Measurements from ENCODE around the gene TMEM8B. TPM values are rescaled to one million over a fixed set of nuclear protein-coding genes. Genes with fewer than 3 reads are reported as not detected.

Gene TMEM8B
- polyA plus RNA-seq, 1 donor from 2014 or later = 12.7 TPM

GRCh38 chr9:35909687-35910612, 80.9 kb downstream of the TMEM8B start:
- no peaks in the 10 kb centered on the region for H3K36me3 ChIP-seq (ENCODE audit: insufficient read depth, low read length)
- H3K9me3 ChIP-seq (ENCODE audit: low read length) = no peaks in the 10 kb centered on the region
- H3K4me3 ChIP-seq (ENCODE audit: low read length) = no peak overlapping the region
- no peaks in the 10 kb centered on the region for H4K20me1 ChIP-seq (ENCODE audit: insufficient read depth)
- no peaks in the 10 kb centered on the region for H3K79me2 ChIP-seq (replicated peaks; ENCODE audit: insufficient read depth, low read length)
- H2AFZ ChIP-seq (ENCODE audit: low read depth, low read length) = no peak overlapping the region
- TF ChIP-seq MXI1 (conservative IDR thresholded peaks at IDR 0.05; ENCODE audit: poor library complexity, severe bottlenecking) (no peak), TAF1 (IDR thresholded peaks at IDR 0.05; ENCODE audit: low read depth) (no peak), RAD21 (conservative IDR thresholded peaks at IDR 0.05) (no peak), REST (IDR thresholded peaks at IDR 0.05; ENCODE audit: borderline replicate concordance) (no peak), EZH2 (IDR thresholded peaks at IDR 0.05; ENCODE audit: borderline replicate concordance, insufficient read depth, low read length, poor library complexity, severe bottlenecking) (no peak), SMC3 (conservative IDR thresholded peaks at IDR 0.05; ENCODE audit: poor library complexity) (no peak), EP300 (conservative IDR thresholded peaks at IDR 0.05; ENCODE audit: poor library complexity, severe bottlenecking) (no peak), CTCF (IDR thresholded peaks at IDR 0.05; ENCODE audit: poor library complexity, severe bottlenecking) (no peak), POLR2AphosphoS5 (IDR thresholded peaks at IDR 0.05) (no peak)
- no peak overlapping the region for H3K27ac ChIP-seq (ENCODE audit: low read length)
- no peaks in the 10 kb centered on the region for H3K27me3 ChIP-seq (ENCODE audit: insufficient read depth, low read depth, low read length)
- no peak overlapping the region for H3K4me2 ChIP-seq (ENCODE audit: low read length)
- no peaks in the 10 kb centered on the region for H3F3A ChIP-seq (ENCODE audit: insufficient read depth, low read length, poor library complexity, severe bottlenecking)
- no peak overlapping the region for H3K9ac ChIP-seq (ENCODE audit: low read length)
- H3K9me2 ChIP-seq (ENCODE audit: insufficient read depth, low read length) = no peaks in the 10 kb centered on the region

GRCh38 chr9:35910613-35911359, 81.8 kb downstream of the TMEM8B start:
- H3K9ac ChIP-seq (ENCODE audit: low read length) = no peak overlapping the region
- no peaks in the 10 kb centered on the region for H4K20me1 ChIP-seq (ENCODE audit: insufficient read depth)
- H3K9me3 ChIP-seq (ENCODE audit: low read length) = no peaks in the 10 kb centered on the region
- TF ChIP-seq SMC3 (conservative IDR thresholded peaks at IDR 0.05; ENCODE audit: poor library complexity) (no peak), POLR2AphosphoS5 (IDR thresholded peaks at IDR 0.05) (no peak), RAD21 (conservative IDR thresholded peaks at IDR 0.05) (no peak), EZH2 (IDR thresholded peaks at IDR 0.05; ENCODE audit: borderline replicate concordance, insufficient read depth, low read length, poor library complexity, severe bottlenecking) (no peak), EP300 (conservative IDR thresholded peaks at IDR 0.05; ENCODE audit: poor library complexity, severe bottlenecking) (no peak), TAF1 (IDR thresholded peaks at IDR 0.05; ENCODE audit: low read depth) (no peak), MXI1 (conservative IDR thresholded peaks at IDR 0.05; ENCODE audit: poor library complexity, severe bottlenecking) (no peak), CTCF (IDR thresholded peaks at IDR 0.05; ENCODE audit: poor library complexity, severe bottlenecking) (no peak), REST (IDR thresholded peaks at IDR 0.05; ENCODE audit: borderline replicate concordance) (no peak)
- no peaks in the 10 kb centered on the region for H3K27me3 ChIP-seq (ENCODE audit: insufficient read depth, low read depth, low read length)
- no peaks in the 10 kb centered on the region for H3K36me3 ChIP-seq (ENCODE audit: insufficient read depth, low read length)
- no peak overlapping the region for H3K27ac ChIP-seq (ENCODE audit: low read length)
- H3K79me2 ChIP-seq (replicated peaks; ENCODE audit: insufficient read depth, low read length) = no peaks in the 10 kb centered on the region
- no peaks in the 10 kb centered on the region for H3F3A ChIP-seq (ENCODE audit: insufficient read depth, low read length, poor library complexity, severe bottlenecking)
- H2AFZ ChIP-seq (ENCODE audit: low read depth, low read length) = no peak overlapping the region
- H3K4me3 ChIP-seq (ENCODE audit: low read length) = no peak overlapping the region
- no peaks in the 10 kb centered on the region for H3K9me2 ChIP-seq (ENCODE audit: insufficient read depth, low read length)
- H3K4me2 ChIP-seq (ENCODE audit: low read length) = no peak overlapping the region
